Measurements from ENCODE around the gene SMIM21.

GRCh38 chr18:75409806-75410205 lies 17.7 kb downstream of the SMIM21 start:
- no peak for TF ChIP-seq CTCF (IDR thresholded peaks at IDR 0.05)
- TF ChIP-seq POLR2A (IDR thresholded peaks at IDR 0.05) = no peak
- no peak for TF ChIP-seq EP300 (IDR thresholded peaks at IDR 0.05)
